IMR-90 (cell line): ENCODE measurements around the gene STK35. TPM values are rescaled to one million over a fixed set of nuclear protein-coding genes. Genes with fewer than 3 reads are reported as not detected.

Experiments
- ATAC-seq: fragments of 200-7000 bp; cut with Tn5 transposase; 2 replicates; pipeline ENCODE4 v1.9.1; 2020; ENCODE audit warnings: low read depth, mild to moderate bottlenecking, moderate library complexity
- BruUV-seq: library from RNA; stranded (reverse); fragments of 400-500 nt; replicated peaks from 2 replicates; lab custom pipeline; 2021; lab: Mats Ljungman, UMichigan
- CTCF ChIA-PET: fragments of 300-600 bp; formaldehyde crosslinking; extraction: SDS; loops from one replicate; lab custom pipeline; 2021; ENCODE audit warnings: antibody characterized with exemption; lab: Yijun Ruan, JAX
- POLR2A ChIA-PET: fragments of 300-600 bp; sonication (Branson Sonifier 250); formaldehyde crosslinking; loops from one replicate; lab custom pipeline; 2022; ENCODE audit warnings: antibody characterized with exemption; ENCODE audit not compliant: unreplicated experiment; lab: Charles Lee
- DNase-seq: peaks from one replicate; pipeline ENCODE4 v3.0.0; 2013
- H2AFZ ChIP-seq: replicated peaks from 2 replicates; pipeline ENCODE3; 2013; ENCODE audit warnings: low read length, mild to moderate bottlenecking; ENCODE audit not compliant: poor library complexity
- H2AK5ac ChIP-seq: 2 replicates; pipeline ENCODE4 v1.6.1; 2013; ENCODE audit warnings: low read depth, low read length, inconsistent platforms
- H2AK9ac ChIP-seq: replicated peaks from 2 replicates; pipeline ENCODE3; 2013; ENCODE audit warnings: mild to moderate bottlenecking, low read depth, low read length, moderate library complexity; ENCODE audit not compliant: poor library complexity
- H2BK120ac ChIP-seq: 2 replicates; pipeline ENCODE4 v1.6.1; 2013; ENCODE audit warnings: low read depth, low read length, inconsistent platforms
- H2BK15ac ChIP-seq: 3 replicates; pipeline ENCODE4 v1.6.1; 2013; ENCODE audit warnings: low read depth, low read length, inconsistent platforms
- H2BK20ac ChIP-seq: 2 replicates; pipeline ENCODE4 v1.6.1; 2013; ENCODE audit warnings: low read depth, mild to moderate bottlenecking, inconsistent platforms, low read length, moderate library complexity
- H2BK5ac ChIP-seq: 2 replicates; pipeline ENCODE4 v1.6.1; 2013; ENCODE audit warnings: mild to moderate bottlenecking, low read depth, low read length, inconsistent platforms; ENCODE audit not compliant: poor library complexity, severe bottlenecking
- H3K14ac ChIP-seq: replicated peaks from 2 replicates; pipeline ENCODE4 v1.6.1; 2013; ENCODE audit warnings: low read depth, low read length, inconsistent platforms
- H3K18ac ChIP-seq: 2 replicates; pipeline ENCODE4 v1.6.1; 2013; ENCODE audit warnings: low read depth, low read length, control low read depth
- H3K23ac ChIP-seq: 2 replicates; pipeline ENCODE4 v1.6.1; 2013; ENCODE audit warnings: low read depth, low read length, inconsistent platforms
- H3K27ac ChIP-seq: 2 replicates; pipeline ENCODE4 v1.5.1; 2013; ENCODE audit warnings: mild to moderate bottlenecking, control low read depth, low read length; ENCODE audit not compliant: insufficient read depth
- H3K27me3 ChIP-seq: 2 replicates; pipeline ENCODE4 v1.6.1; 2013; ENCODE audit warnings: low read length; ENCODE audit not compliant: control insufficient read depth, insufficient read depth
- H3K36me3 ChIP-seq: 2 replicates; pipeline ENCODE4 v1.6.1; 2013; ENCODE audit warnings: low read length, mixed read lengths; ENCODE audit not compliant: control insufficient read depth, insufficient read depth
- H3K4ac ChIP-seq: 2 replicates; pipeline ENCODE4 v1.6.1; 2013; ENCODE audit warnings: low read depth, low read length, inconsistent platforms
- H3K4me1 ChIP-seq: 2 replicates; pipeline ENCODE4 v1.6.1; 2013; ENCODE audit warnings: low read length, mixed read lengths; ENCODE audit not compliant: control insufficient read depth, insufficient read depth
- H3K4me2 ChIP-seq: 2 replicates; pipeline ENCODE4 v1.6.1; 2013; ENCODE audit warnings: low read depth, mild to moderate bottlenecking, control low read depth, low read length, moderate library complexity
- H3K4me3 ChIP-seq: 2 replicates; pipeline ENCODE4 v1.5.1; 2013; ENCODE audit warnings: low read depth, mild to moderate bottlenecking, control low read depth, low read length, moderate library complexity; ENCODE audit not compliant: insufficient read depth
- H3K56ac ChIP-seq: 2 replicates; pipeline ENCODE4 v1.6.1; 2013; ENCODE audit warnings: low read length, inconsistent platforms; ENCODE audit not compliant: insufficient read depth; ENCODE audit errors: extremely low read depth
- H3K79me1 ChIP-seq, 2 experiments: 2 replicates each; pipeline ENCODE4 v1.6.1; 2013; ENCODE audit warnings: low read length in 2 of 2, inconsistent platforms in 1 of 2, low read depth in 1 of 2
- H3K9ac ChIP-seq: 2 replicates; pipeline ENCODE4 v1.6.1; 2013; ENCODE audit warnings: low read depth, low read length, control low read depth
- H3K9me1 ChIP-seq: 2 replicates; pipeline ENCODE4 v1.6.1; 2013; ENCODE audit warnings: low read length, inconsistent platforms; ENCODE audit not compliant: insufficient read depth
- H3K9me3 ChIP-seq: 2 replicates; pipeline ENCODE4 v1.6.1; 2013; ENCODE audit warnings: low read length; ENCODE audit not compliant: control insufficient read depth, insufficient read depth
- H4K20me1 ChIP-seq: 2 replicates; pipeline ENCODE4 v1.6.1; 2013; ENCODE audit warnings: low read length, inconsistent platforms; ENCODE audit not compliant: insufficient read depth
- H4K5ac ChIP-seq: 2 replicates; pipeline ENCODE4 v1.6.1; 2013; ENCODE audit warnings: mild to moderate bottlenecking, low read depth, low read length, control low read depth
- H4K8ac ChIP-seq, 2 experiments: 2 replicates each; pipeline ENCODE4 v1.6.1; 2013; ENCODE audit warnings: low read depth in 2 of 2, low read length in 2 of 2, control low read depth in 1 of 2, inconsistent platforms in 1 of 2
- H4K91ac ChIP-seq: 2 replicates; pipeline ENCODE4 v1.6.1; 2013; ENCODE audit warnings: low read depth, low read length, inconsistent platforms; ENCODE audit not compliant: insufficient read depth
- BHLHE40 ChIP-seq: fragments of 150-350 bp; IDR thresholded peaks from 2 replicates; pipeline ENCODE4 v1.6.1; 2016; ENCODE audit warnings: mild to moderate bottlenecking, low read depth, low read length
- CEBPB ChIP-seq: IDR thresholded peaks from 2 replicates; pipeline ENCODE4 v1.6.1; 2012; ENCODE audit warnings: low read depth, low read length, improper control_type of control experiment
- CHD1 ChIP-seq: IDR thresholded peaks from 2 replicates; pipeline ENCODE4 v1.6.1; 2012; ENCODE audit warnings: low read depth, low read length, improper control_type of control experiment
- CTCF ChIP-seq: conservative IDR thresholded peaks from 2 replicates; pipeline ENCODE4 v1.5.1; 2012; ENCODE audit warnings: mild to moderate bottlenecking, low read depth, low read length, improper control_type of control experiment
- FOS ChIP-seq: fragments of 150-350 bp; IDR thresholded peaks from 2 replicates; pipeline ENCODE4 v1.6.1; 2016; ENCODE audit warnings: low read depth, low read length
- MAFK ChIP-seq: IDR thresholded peaks from 2 replicates; pipeline ENCODE4 v1.6.1; 2012; ENCODE audit warnings: low read depth, low read length, improper control_type of control experiment
- MAZ ChIP-seq: IDR thresholded peaks from 2 replicates; pipeline ENCODE4 v1.6.1; 2012; ENCODE audit warnings: low read depth, mild to moderate bottlenecking, low read length, improper control_type of control experiment, moderate library complexity, borderline replicate concordance
- RAD21 ChIP-seq: IDR thresholded peaks from 2 replicates; pipeline ENCODE4 v1.6.1; 2012; ENCODE audit warnings: low read length, improper control_type of control experiment
- RFX5 ChIP-seq: IDR thresholded peaks from 2 replicates; pipeline ENCODE4 v1.8.0; 2012; ENCODE audit warnings: low read depth, mild to moderate bottlenecking, low read length, moderate library complexity
- SMC3 ChIP-seq: fragments of 150-350 bp; IDR thresholded peaks from 2 replicates; pipeline ENCODE4 v1.6.1; 2016; ENCODE audit warnings: low read depth, mild to moderate bottlenecking, antibody characterized with exemption, low read length, moderate library complexity
- whole genome bisulfite sequencing, 2 experiments: methylation state at CpG; one replicate each; pipeline versions ENCODE4 v1.1.5 to v1.1.7; 2013; ENCODE audit warnings: missing lambda C conversion rate in 2 of 2; ENCODE audit not compliant: insufficient read length in 1 of 2; ENCODE audit errors: extremely low coverage in 2 of 2; 5-methylcytosine and 5-hydroxymethylcytosine counted together
- dilution Hi-C: fragments of 300-500 bp; cut with HindIII; formaldehyde crosslinking; loops from one replicate; pipeline ENCODE4 v1.14.3; 2018; ENCODE audit warnings: low sequenced_read_pairs; ENCODE audit not compliant: unreplicated experiment
- in situ Hi-C: fragments of 300-500 bp; cut with MboI; formaldehyde crosslinking; loops from 3 replicates; pipeline ENCODE4 v1.14.3; 2019; ENCODE audit warnings: low sequenced_read_pairs, inconsistent platforms, mixed read lengths
- intact Hi-C: fragments of 100-400 bp; cut with micrococcal nuclease; formaldehyde crosslinking; loops from 2 replicates; pipeline ENCODE4 v1.10.0; 2022
- polyA plus RNA-seq, 3 experiments: library from polyadenylated mRNA; depleted of rRNA; stranded (reverse); fragments of >200 nt; gene quantifications; 2 replicates each; pipeline ENCODE4 v1.2.3, GENCODE V29; 2012; ENCODE audit warnings: low replicate concordance in 1 of 3
- total RNA-seq: library from RNA; depleted of rRNA; stranded (reverse); fragments of >200 nt; gene quantifications from 2 replicates; pipeline ENCODE4 v1.2.3, GENCODE V29; 2012

The STK35 gene
- total and polyA plus RNA-seq, 2 of the 4 experiments (the other 2 are of a cell fraction): 11.1 to 12.0 TPM

GRCh38 chr20:2141600-2142575, 40.3 kb downstream of the STK35 start (continued):
- TF ChIP-seq MAZ (no peak), CEBPB (no peak), FOS (no peak)

GRCh38 chr20:2142649-2143048, 41.0 kb downstream of the STK35 start:
- Histone ChIP-seq H3K4me3 (no peak overlapping the region), H3K79me1 (peaks cover 48 to 81% of the 10 kb centered on the region in 2 experiments), H3K27me3 (no peaks in the 10 kb centered on the region), H2BK15ac (no peak overlapping the region), H4K20me1 (peaks cover 17% of the 10 kb centered on the region), H4K91ac (no peak overlapping the region), H4K5ac (no peak overlapping the region), H2AFZ (no peak overlapping the region), H2AK9ac (no peak overlapping the region), H2BK20ac (no peak overlapping the region), H3K27ac (no peak overlapping the region), H3K23ac (no peak overlapping the region), H2BK120ac (no peak overlapping the region), H3K9me3 (no peaks in the 10 kb centered on the region), H3K56ac (no peak overlapping the region), H4K8ac (no peak overlapping the region), H3K9me1 (peaks cover 5% of the 10 kb centered on the region; the same call in 1 of the 2 replicates), H3K4ac (no peak overlapping the region), H3K14ac (no peak overlapping the region), H3K4me2 (no peak overlapping the region), H3K18ac (no peak overlapping the region), H3K9ac (no peak overlapping the region), H3K4me1 (peaks cover 20% of the 10 kb centered on the region), H3K36me3 (peaks cover 13% of the 10 kb centered on the region), H2BK5ac (no peak overlapping the region), H2AK5ac (no peak overlapping the region)
- BruUV-seq: no TSS peak
- intact Hi-C loops (no loop called here), in situ Hi-C loops (no loop called here), dilution Hi-C loops (no loop called here)
- DNase-seq: no peak
- POLR2A ChIA-PET: no interaction called here
- CTCF ChIA-PET: no interaction called here
- TF ChIP-seq CHD1 (no peak), FOS (no peak), MAFK (no peak), SMC3 (no peak), CTCF (no peak), RAD21 (no peak), MAZ (no peak), RFX5 (no peak), BHLHE40 (no peak)
- ATAC-seq: no peak
- WGBS, 2 experiments: 98% methylated on average over 5 of the region's 6 CpGs; no CpG with 5 or more reads in 1 of the 2 experiments
